IMR-90 (cell line): ENCODE results near the gene GRAMD2B. TPM values are rescaled to one million over a fixed set of nuclear protein-coding genes. Genes with fewer than 3 reads are reported as not detected.

ENCODE experiments used
- FOS ChIP-seq: fragments of 150-350 bp; IDR thresholded peaks from 2 replicates; pipeline ENCODE4 v1.6.1; 2016; ENCODE audit warnings: low read depth, low read length
- MAFK ChIP-seq: IDR thresholded peaks from 2 replicates; pipeline ENCODE4 v1.6.1; 2012; ENCODE audit warnings: low read depth, low read length, improper control_type of control experiment
- MAZ ChIP-seq: IDR thresholded peaks from 2 replicates; pipeline ENCODE4 v1.6.1; 2012; ENCODE audit warnings: low read depth, mild to moderate bottlenecking, low read length, improper control_type of control experiment, moderate library complexity, borderline replicate concordance
- MXI1 ChIP-seq: IDR thresholded peaks from 2 replicates; pipeline ENCODE4 v1.6.1; 2012; ENCODE audit warnings: low read depth, mild to moderate bottlenecking, low read length, moderate library complexity, borderline replicate concordance
- SMC3 ChIP-seq: fragments of 150-350 bp; IDR thresholded peaks from 2 replicates; pipeline ENCODE4 v1.6.1; 2016; ENCODE audit warnings: low read depth, mild to moderate bottlenecking, antibody characterized with exemption, low read length, moderate library complexity
- polyA plus RNA-seq, 3 experiments: library from polyadenylated mRNA; depleted of rRNA; stranded (reverse); fragments of >200 nt; gene quantifications; 2 replicates each; pipeline ENCODE4 v1.2.3, GENCODE V29; 2012; ENCODE audit warnings: low replicate concordance in 1 of 3
- total RNA-seq: library from RNA; depleted of rRNA; stranded (reverse); fragments of >200 nt; gene quantifications from 2 replicates; pipeline ENCODE4 v1.2.3, GENCODE V29; 2012
- TF ChIP-seq, protein P1 (sequence below): fragments of 150-350 bp; IDR thresholded peaks from 2 replicates; pipeline ENCODE4 v1.6.1; 2017; ENCODE audit warnings: mild to moderate bottlenecking, antibody characterized with exemption, low read length, low read depth

The GRAMD2B gene
- total and polyA plus RNA-seq, 2 of the 4 experiments (the other 2 are of a cell fraction) = 13.9 to 20.3 TPM

DNA sequence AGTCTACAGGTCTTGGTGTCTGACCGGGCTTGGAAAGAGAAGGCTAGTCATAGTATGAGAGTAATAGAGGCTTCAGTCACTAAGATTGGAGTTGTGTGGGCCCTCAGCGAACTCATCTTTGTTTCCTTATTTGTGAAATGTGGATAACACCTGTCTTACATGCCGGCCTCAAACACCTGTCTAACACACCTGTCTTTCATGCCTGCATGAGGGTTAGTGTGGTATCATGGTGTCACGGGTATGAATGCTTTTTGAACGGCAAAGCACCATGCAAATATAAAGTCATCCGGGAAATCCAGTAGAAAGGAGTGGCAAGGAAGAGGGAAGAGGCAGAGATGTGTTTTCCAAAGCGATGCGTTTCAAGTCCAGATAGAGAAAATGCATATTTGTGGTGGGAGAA lies 25.5 kb downstream of the GRAMD2B start (continued):
- TF ChIP-seq MXI1 (no peak), MAFK (no peak), SMC3 (no peak), FOS (no peak), MAZ (no peak)
- TF ChIP-seq, protein P1, sequence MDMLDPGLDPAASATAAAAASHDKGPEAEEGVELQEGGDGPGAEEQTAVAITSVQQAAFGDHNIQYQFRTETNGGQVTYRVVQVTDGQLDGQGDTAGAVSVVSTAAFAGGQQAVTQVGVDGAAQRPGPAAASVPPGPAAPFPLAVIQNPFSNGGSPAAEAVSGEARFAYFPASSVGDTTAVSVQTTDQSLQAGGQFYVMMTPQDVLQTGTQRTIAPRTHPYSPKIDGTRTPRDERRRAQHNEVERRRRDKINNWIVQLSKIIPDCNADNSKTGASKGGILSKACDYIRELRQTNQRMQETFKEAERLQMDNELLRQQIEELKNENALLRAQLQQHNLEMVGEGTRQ = no peak
